GM12873 (cell line): ENCODE measurements around the gene LMX1A.
A peak's percentile ranks its signal among the peaks of the same experiment; 100 is the strongest.

Experiments used
- TF ChIP-seq, protein P1 (sequence below): IDR thresholded peaks from 2 replicates; pipeline ENCODE4 v1.5.1; 2012; ENCODE audit warnings: low read depth, mild to moderate bottlenecking, moderate library complexity, low read length, control low read depth; ENCODE audit not compliant: insufficient read depth; ENCODE audit errors: missing control alignments

LMX1A gene

DNA sequence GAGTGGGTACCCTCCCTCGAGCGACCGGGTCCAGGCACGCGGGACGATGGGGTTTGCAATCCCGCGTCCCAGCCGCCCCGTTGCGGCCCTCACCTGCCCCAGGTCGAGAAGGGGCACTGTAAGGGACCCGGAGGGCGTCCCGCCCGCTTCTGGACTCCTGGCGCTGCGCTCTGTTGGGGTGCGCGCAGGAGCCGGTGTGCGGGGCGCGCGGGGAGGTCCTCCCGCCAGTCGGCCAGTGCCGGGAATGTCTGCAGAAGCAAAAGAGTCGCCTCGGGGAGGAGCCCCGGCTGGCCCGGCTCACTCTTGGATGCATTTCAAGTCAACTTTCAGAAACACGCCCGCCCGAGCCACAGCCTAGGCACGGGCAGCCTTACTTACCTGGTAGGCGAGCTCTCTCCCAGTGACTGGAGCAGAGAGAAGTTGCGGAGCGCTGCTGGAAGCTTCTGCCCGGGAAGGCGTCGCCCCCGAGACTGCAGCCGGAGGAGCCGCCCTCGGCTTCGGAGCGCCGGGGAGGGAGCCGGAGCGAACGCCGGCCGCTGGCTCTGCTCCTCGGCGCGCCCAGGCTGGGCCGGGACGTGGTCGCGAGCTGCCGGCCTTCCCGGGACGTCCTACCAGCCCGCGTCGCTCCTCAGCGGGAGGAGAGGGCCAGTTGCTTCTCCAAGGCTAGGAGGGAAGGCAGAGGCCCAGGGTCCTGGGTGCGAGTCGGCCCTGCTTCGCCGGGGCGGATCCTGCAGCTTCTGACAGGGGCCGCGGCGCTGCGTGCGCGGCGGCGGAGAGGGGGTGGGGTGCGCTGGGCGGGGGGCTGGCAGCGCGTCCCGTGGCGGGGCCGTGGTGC is at the start of gene LMX1A:
Gene LMX1A, minus strand, starts transcription at position 739 of the 835 bp plus-strand sequence. CDS start 1,156 bp downstream, outside the sequence.
- TF ChIP-seq, protein P1, sequence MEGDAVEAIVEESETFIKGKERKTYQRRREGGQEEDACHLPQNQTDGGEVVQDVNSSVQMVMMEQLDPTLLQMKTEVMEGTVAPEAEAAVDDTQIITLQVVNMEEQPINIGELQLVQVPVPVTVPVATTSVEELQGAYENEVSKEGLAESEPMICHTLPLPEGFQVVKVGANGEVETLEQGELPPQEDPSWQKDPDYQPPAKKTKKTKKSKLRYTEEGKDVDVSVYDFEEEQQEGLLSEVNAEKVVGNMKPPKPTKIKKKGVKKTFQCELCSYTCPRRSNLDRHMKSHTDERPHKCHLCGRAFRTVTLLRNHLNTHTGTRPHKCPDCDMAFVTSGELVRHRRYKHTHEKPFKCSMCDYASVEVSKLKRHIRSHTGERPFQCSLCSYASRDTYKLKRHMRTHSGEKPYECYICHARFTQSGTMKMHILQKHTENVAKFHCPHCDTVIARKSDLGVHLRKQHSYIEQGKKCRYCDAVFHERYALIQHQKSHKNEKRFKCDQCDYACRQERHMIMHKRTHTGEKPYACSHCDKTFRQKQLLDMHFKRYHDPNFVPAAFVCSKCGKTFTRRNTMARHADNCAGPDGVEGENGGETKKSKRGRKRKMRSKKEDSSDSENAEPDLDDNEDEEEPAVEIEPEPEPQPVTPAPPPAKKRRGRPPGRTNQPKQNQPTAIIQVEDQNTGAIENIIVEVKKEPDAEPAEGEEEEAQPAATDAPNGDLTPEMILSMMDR = no peak

DNA sequence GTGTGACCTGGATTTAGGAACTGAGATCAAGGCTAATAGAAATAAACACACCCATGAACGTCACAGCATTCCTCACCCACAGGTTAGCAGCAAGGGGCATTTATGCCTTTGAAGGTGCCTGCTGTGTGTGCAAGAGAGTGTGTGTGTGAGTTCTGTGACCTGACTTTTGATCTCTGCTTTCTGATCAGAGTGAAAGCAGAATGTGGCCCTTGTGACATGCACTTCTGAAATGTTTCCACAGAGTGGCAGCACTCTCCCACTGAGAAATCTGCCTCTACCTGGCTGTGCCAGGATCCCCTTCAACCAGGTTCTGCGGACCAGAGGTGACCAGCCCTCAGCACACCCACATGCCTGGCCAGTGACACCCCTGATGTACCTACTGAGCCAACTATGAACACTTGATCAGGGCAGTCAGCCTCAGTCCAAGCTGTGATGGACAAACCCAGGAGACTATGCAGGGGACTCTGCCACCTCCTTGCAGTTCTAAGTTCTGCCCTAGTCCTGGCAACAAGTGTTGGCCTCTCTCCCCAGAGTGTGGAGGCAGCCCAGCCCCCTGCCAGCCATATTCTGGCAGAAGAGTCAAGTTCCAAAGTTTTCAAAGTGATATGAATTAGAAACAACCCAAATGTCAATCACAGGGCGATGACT is 47.4 kb upstream of the LMX1A start:
- TF ChIP-seq, protein P1 = peak; percentile 81

DNA sequence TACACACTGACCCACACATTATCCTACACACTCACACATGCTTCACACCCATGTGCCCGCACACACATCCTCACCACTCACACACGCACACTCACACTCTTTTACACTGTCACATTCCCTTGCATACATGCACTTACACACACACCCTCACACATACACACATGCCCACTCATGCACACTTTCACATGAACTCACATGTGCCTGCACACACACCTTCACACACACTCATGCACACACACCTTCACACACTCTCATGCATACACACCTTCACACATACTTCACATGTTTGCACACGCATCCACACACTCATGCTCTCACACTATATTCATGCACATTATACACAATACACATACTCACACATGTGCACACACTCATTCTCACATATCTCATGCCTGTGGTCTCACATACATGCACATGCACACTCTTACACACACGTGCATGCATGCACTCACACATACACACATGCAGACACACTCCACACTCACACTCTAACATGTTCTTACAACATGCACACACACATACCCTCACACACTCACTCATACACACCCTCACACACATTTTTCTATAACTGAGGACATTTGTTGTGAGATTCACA is 46.1 kb upstream of the LMX1A start:
- TF ChIP-seq, protein P1 = no peak

- TF ChIP-seq, protein P1 = no peak
Observed at GRCh38 chr1:165397944-165398343, 41.4 kb upstream of the LMX1A start.

DNA sequence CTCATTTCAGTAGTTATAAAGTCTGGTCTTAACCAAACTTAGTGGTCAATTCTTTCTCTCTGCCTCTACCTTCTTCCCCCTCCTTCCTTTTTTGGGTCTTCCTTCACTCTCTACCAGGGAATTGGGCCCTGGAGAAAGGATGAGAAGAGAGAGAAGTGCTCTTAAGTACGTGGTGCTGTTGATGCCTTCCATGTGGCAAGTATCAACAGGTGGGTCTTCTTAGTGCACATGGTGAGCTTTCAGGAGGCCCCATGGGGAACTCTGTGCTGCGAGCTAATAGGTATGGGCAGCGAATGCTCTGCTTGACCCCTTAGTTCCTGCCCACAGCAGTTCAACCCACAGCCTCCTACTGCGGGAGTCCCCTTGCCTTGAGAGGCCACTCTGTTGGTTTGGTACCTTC is 39.4 kb upstream of the LMX1A start:
- TF ChIP-seq, protein P1 = no peak

DNA sequence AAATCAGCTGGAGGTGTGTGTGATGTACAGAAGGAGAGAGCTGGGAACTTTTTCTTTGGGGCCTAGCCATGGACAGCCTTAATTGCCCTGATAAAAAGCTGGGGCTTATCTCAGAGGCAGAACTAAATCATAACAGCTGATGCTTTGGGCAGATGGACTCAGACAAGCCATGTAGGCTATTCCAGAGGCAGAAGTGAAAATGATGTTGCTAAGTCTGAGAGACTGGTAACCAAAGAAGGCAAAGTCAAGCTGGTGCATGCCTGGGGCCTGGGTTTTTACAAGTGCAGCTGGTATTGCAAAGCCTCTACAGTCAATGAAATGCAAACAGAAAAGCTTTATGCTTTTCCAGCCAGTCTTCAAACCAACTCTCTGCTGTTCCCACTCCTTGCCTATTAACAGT is 39.0 kb upstream of the LMX1A start:
- TF ChIP-seq, protein P1 = no peak

- TF ChIP-seq, protein P1 = peak; percentile 89
Observed at GRCh38 chr1:165392634-165393571, 36.4 kb upstream of the LMX1A start.
